ENCODE data around the gene GTF2F1. TPM values are rescaled to one million over a fixed set of nuclear protein-coding genes. Genes with fewer than 3 reads are reported as not detected.

The GTF2F1 gene
- total and polyA plus RNA-seq, 10 of the 15 experiments (the other 5 are each of a cell fraction or from before 2014, with no cell fraction given) = 4.5 to 61.7 (median 48.5) TPM

DNA sequence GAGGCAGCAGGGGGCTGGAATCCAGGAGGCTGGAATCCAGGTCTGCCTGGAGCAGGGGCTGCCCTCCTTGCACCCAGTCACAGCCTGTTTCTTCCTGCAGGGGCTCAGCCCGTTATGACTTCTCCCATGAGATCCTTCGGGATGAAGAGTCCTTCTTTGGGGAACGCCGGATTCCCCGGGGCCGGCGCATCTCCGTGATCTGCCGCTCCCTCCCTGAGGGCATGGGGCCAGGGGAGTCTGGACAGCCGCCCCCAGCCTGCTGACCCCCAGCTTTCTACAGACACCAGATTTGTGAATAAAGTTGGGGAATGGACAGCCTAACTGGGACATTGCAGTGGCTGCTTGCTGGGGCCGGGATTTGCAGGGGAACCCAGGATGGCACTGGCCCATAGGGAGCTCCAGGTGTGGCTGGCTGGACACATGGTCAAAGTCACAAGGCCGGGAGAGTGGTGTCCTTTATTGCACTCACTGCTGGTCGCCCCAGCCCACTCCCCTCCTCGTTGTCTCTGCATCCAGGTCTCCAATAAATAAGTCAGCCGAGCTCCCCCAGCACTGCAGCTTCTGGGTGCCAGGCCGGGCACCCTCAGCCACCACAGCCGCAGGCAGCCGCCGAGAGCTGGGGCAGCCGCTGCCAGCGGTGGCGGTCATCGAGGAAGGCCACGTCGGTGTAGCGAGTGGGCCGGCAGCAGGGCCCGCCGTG, 18.1 kb downstream of the GTF2F1 start:
- WGBS (ENCODE audit: insufficient coverage, insufficient replicate concordance, low lambda C conversion rate, missing lambda C conversion rate) = 94% methylated on average over 29 of the region's 29 CpGs
- H4K20me1 ChIP-seq (ENCODE audit: control insufficient read depth, insufficient read depth) = no peaks in the 10 kb centered on the region
- no peak for DNase-seq (ENCODE audit: low read depth, low spot score)
- SMC1A ChIA-PET (ENCODE audit: uncharacterized antibody, unreplicated experiment) = no interaction called here
- no peaks in the 10 kb centered on the region; the same call in 1 of the 2 replicates for H3K79me2 ChIP-seq (ENCODE audit: control insufficient read depth, insufficient read depth, low read length)
- H3K9me3 ChIP-seq (replicated peaks; ENCODE audit: control insufficient read depth, insufficient read depth, low read length) = no peaks in the 10 kb centered on the region; the same call in 2 of the 3 replicates
- ATAC-seq = no peak
- intact Hi-C loops (cut with micrococcal nuclease; ENCODE audit: unreplicated experiment) (no loop called here), in situ Hi-C loops (cut with MboI) (no loop called here)
- H3K27ac ChIP-seq (ENCODE audit: control insufficient read depth, insufficient read depth) = no peak overlapping the region
- POLR2A ChIA-PET = no interaction called here
- peaks cover 1 to 3% of the 10 kb centered on the region in 2 experiments; a peak in 3 of 4 replicates for H3K36me3 ChIP-seq (ENCODE audit: control insufficient read depth in 2 of 2, insufficient read depth in 2 of 2, low read length in 1 of 2)
- no peak overlapping the region for H3K9ac ChIP-seq (ENCODE audit: control insufficient read depth, insufficient read depth, low read length)
- TF ChIP-seq JUND (IDR thresholded peaks at IDR 0.05; ENCODE audit: low read depth, low read length) (no peak), NKRF (conservative IDR thresholded peaks at IDR 0.05) (no peak), EZH2 (IDR thresholded peaks at IDR 0.05; ENCODE audit: borderline replicate concordance, control insufficient read depth, low read depth, low read length) (no peak), IKZF2 (IDR thresholded peaks at IDR 0.05) (no peak), SRF (IDR thresholded peaks at IDR 0.05; ENCODE audit: low read depth in 2 of 2, low read length in 2 of 2) (0 out of 4 replicates have a peak, but pooled peaks of 1 of the 2 experiments have one; percentile 15)
- no peak overlapping the region for H2AFZ ChIP-seq (ENCODE audit: control insufficient read depth, low read depth, low read length)
- H3K4me3 ChIP-seq = no peak overlapping the region
- BruUV-seq (replicated peaks) = TSS peak; percentile 64
- H3K27me3 ChIP-seq (replicated peaks in 1 of 2; ENCODE audit: control insufficient read depth in 2 of 2, insufficient read depth in 2 of 2, low read length in 1 of 2) = no peaks in the 10 kb centered on the region
- H3K4me2 ChIP-seq (ENCODE audit: control insufficient read depth, insufficient read depth) = no peak overlapping the region
- RAD21 ChIA-PET (ENCODE audit: unreplicated experiment) = no interaction called here
- H3K4me1 ChIP-seq (ENCODE audit: control insufficient read depth, insufficient read depth, low read length) = peaks cover 2% of the 10 kb centered on the region; the same call in 1 of the 2 replicates
- CTCF ChIA-PET = no interaction called here
- no peak for FAIRE-seq
